Neural cell (in vitro differentiated cells): ENCODE measurements around the gene SLC10A7. TPM values are rescaled to one million over a fixed set of nuclear protein-coding genes. Genes with fewer than 3 reads are reported as not detected.

Experiments used
- H2AFZ ChIP-seq: fragments of 200-600, 300-800 bp; sonication (generic), shearing (Covaris generic); 2 replicates; pipeline ENCODE4 v1.6.0; 2014; ENCODE audit warnings: low read depth, mild to moderate bottlenecking, antibody characterized with exemption, low read length, moderate library complexity
- H3F3A ChIP-seq: fragments of 200-600 bp; shearing (Covaris generic); 2 replicates; pipeline ENCODE4 v1.6.1; 2016; ENCODE audit warnings: mild to moderate bottlenecking, moderate library complexity, mixed read lengths, antibody characterized with exemption, low read length; ENCODE audit not compliant: insufficient read depth, poor library complexity, severe bottlenecking
- H3K27ac ChIP-seq: fragments of 200-600, 300-800 bp; sonication (generic), shearing (Covaris generic); 2 replicates; pipeline ENCODE4 v1.5.1; 2014; ENCODE audit warnings: mild to moderate bottlenecking, low read length, moderate library complexity
- H3K27me3 ChIP-seq: fragments of 300-800, 200-600 bp; sonication (generic), shearing (Covaris generic); 2 replicates; pipeline ENCODE4 v1.6.0; 2014; ENCODE audit warnings: mild to moderate bottlenecking, low read depth, low read length, moderate library complexity; ENCODE audit not compliant: insufficient read depth
- H3K36me3 ChIP-seq: fragments of 300-800, 200-600 bp; sonication (generic), shearing (Covaris generic); 2 replicates; pipeline ENCODE4 v1.5.1; 2014; ENCODE audit warnings: mild to moderate bottlenecking, antibody characterized with exemption, low read length, moderate library complexity; ENCODE audit not compliant: insufficient read depth
- H3K4me2 ChIP-seq: fragments of 300-800, 200-600 bp; sonication (generic), shearing (Covaris generic); 2 replicates; pipeline ENCODE4 v1.6.0; 2014; ENCODE audit warnings: mild to moderate bottlenecking, low read length
- H3K4me3 ChIP-seq: fragments of 300-800, 200-600 bp; sonication (generic), shearing (Covaris generic); 2 replicates; pipeline ENCODE4 v1.5.1; 2014; ENCODE audit warnings: mild to moderate bottlenecking, low read length, moderate library complexity
- H3K79me2 ChIP-seq: fragments of 200-600 bp; shearing (Covaris generic); replicated peaks from 2 replicates; pipeline ENCODE4 v1.6.0; 2014; ENCODE audit warnings: mild to moderate bottlenecking, low read length, moderate library complexity; ENCODE audit not compliant: insufficient read depth
- H3K9ac ChIP-seq: fragments of 300-800, 200-600 bp; sonication (generic), shearing (Covaris generic); 2 replicates; pipeline ENCODE4 v1.6.1; 2016; ENCODE audit warnings: mild to moderate bottlenecking, low read length, mixed read lengths
- H3K9me2 ChIP-seq: fragments of 200-600 bp; shearing (Covaris generic); 2 replicates; pipeline ENCODE4 v1.6.1; 2016; ENCODE audit warnings: mild to moderate bottlenecking, low read length, mixed read lengths; ENCODE audit not compliant: insufficient read depth
- H3K9me3 ChIP-seq: fragments of 200-600, 300-800 bp; sonication (generic), shearing (Covaris generic); 2 replicates; pipeline ENCODE4 v1.6.1; 2016; ENCODE audit warnings: mild to moderate bottlenecking, mixed run types, low read length, moderate library complexity, mixed read lengths
- H4K20me1 ChIP-seq: fragments of 200-600 bp; shearing (Covaris generic); 2 replicates; pipeline ENCODE4 v1.6.1; 2016; ENCODE audit warnings: mild to moderate bottlenecking, mixed run types; ENCODE audit not compliant: insufficient read depth
- EP300 ChIP-seq: fragments of 450-650 bp; conservative IDR thresholded peaks from 2 replicates; pipeline ENCODE4 v1.6.1; 2014; ENCODE audit warnings: antibody characterized with exemption, mild to moderate bottlenecking, moderate library complexity; ENCODE audit not compliant: poor library complexity, severe bottlenecking
- EZH2 ChIP-seq: fragments of 200-600, 300-800 bp; shearing (Covaris generic), sonication (generic); IDR thresholded peaks from 2 replicates; pipeline ENCODE4 v1.6.1; 2014; ENCODE audit warnings: antibody characterized with exemption, low read length, borderline replicate concordance, mild to moderate bottlenecking; ENCODE audit not compliant: insufficient read depth, poor library complexity, severe bottlenecking
- MXI1 ChIP-seq: fragments of 450-650 bp; conservative IDR thresholded peaks from 2 replicates; pipeline ENCODE4 v1.6.1; 2014; ENCODE audit warnings: antibody characterized with exemption, mild to moderate bottlenecking; ENCODE audit not compliant: poor library complexity, severe bottlenecking
- POLR2AphosphoS5 ChIP-seq: IDR thresholded peaks from 2 replicates; pipeline ENCODE4 v1.6.1; 2012
- RAD21 ChIP-seq: fragments of 450-650 bp; conservative IDR thresholded peaks from 2 replicates; pipeline ENCODE4 v1.6.1; 2014; ENCODE audit warnings: antibody characterized with exemption, mild to moderate bottlenecking, moderate library complexity
- SMC3 ChIP-seq: fragments of 450-650 bp; conservative IDR thresholded peaks from 2 replicates; pipeline ENCODE4 v1.6.1; 2014; ENCODE audit warnings: antibody characterized with exemption, mild to moderate bottlenecking, moderate library complexity; ENCODE audit not compliant: poor library complexity
- TAF1 ChIP-seq: IDR thresholded peaks from 2 replicates; pipeline ENCODE4 v1.6.1; 2012; ENCODE audit warnings: low read depth
- polyA plus RNA-seq: library from polyadenylated mRNA; depleted of rRNA; stranded (reverse); fragments of >200 nt; gene quantifications from 2 replicates; pipeline ENCODE4 v1.2.3, GENCODE V29; 2014
- TF ChIP-seq, protein P1 (sequence below): IDR thresholded peaks from 2 replicates; pipeline ENCODE4 v1.6.1; 2012; ENCODE audit warnings: borderline replicate concordance
- TF ChIP-seq, protein P2 (sequence below): fragments of 450-650 bp; IDR thresholded peaks from 2 replicates; pipeline ENCODE4 v1.5.1; 2014; ENCODE audit warnings: antibody characterized with exemption, mild to moderate bottlenecking, moderate library complexity; ENCODE audit not compliant: poor library complexity, severe bottlenecking

SLC10A7 gene
- polyA plus RNA-seq, 1 donor from 2014 or later: 5.5 TPM

DNA sequence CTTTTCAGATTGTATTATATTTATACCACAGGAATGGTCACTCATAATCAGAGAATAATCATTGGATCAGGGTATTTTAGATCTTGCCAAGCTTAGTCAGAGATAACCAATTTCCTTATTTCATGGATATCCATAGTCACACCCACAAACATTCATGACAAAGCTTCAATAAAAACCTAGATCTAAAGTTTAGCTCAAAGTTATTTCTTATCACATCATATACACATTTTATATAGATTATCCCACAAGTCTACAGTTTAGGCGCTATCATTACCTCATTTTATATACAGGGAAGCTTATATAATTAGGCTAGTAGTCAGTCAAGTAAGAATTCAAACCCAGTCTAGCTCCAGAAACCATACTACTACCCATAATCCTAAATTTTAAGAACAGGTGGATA, 82.3 kb downstream of the SLC10A7 start:
- Histone ChIP-seq H3K4me3 (no peak overlapping the region), H3F3A (no peaks in the 10 kb centered on the region), H3K4me2 (no peak overlapping the region), H3K27ac (no peak overlapping the region), H3K36me3 (no peaks in the 10 kb centered on the region), H3K9me3 (no peaks in the 10 kb centered on the region), H2AFZ (no peak overlapping the region), H4K20me1 (no peaks in the 10 kb centered on the region), H3K9ac (no peak overlapping the region), H3K79me2 (no peaks in the 10 kb centered on the region), H3K9me2 (no peaks in the 10 kb centered on the region), H3K27me3 (no peaks in the 10 kb centered on the region)
- TF ChIP-seq RAD21 (no peak), MXI1 (no peak)

DNA sequence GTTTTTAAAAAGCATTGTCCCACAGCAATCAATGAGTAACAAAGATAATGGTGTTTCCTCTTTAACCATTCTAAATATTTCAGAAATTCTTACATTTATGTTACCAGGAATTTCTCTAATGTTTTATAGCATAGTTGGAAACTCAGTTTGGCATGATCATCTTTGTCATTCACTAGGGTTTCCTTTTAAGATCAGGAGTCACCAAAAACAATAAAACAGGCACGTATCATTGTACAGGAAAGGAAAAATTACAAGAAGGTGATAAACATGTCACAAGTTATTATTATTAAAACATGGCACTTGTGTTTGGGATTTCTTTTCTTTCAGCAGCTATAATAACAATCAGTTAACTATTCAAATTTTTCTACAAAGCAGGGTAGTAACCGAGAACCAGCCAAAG, 84.0 kb downstream of the SLC10A7 start:
- H3K27ac ChIP-seq: no peak overlapping the region
- no peak overlapping the region for H2AFZ ChIP-seq
- no peak overlapping the region for H3K9ac ChIP-seq
- no peaks in the 10 kb centered on the region for H3K36me3 ChIP-seq
- no peaks in the 10 kb centered on the region for H3K79me2 ChIP-seq
- TF ChIP-seq, protein P1, sequence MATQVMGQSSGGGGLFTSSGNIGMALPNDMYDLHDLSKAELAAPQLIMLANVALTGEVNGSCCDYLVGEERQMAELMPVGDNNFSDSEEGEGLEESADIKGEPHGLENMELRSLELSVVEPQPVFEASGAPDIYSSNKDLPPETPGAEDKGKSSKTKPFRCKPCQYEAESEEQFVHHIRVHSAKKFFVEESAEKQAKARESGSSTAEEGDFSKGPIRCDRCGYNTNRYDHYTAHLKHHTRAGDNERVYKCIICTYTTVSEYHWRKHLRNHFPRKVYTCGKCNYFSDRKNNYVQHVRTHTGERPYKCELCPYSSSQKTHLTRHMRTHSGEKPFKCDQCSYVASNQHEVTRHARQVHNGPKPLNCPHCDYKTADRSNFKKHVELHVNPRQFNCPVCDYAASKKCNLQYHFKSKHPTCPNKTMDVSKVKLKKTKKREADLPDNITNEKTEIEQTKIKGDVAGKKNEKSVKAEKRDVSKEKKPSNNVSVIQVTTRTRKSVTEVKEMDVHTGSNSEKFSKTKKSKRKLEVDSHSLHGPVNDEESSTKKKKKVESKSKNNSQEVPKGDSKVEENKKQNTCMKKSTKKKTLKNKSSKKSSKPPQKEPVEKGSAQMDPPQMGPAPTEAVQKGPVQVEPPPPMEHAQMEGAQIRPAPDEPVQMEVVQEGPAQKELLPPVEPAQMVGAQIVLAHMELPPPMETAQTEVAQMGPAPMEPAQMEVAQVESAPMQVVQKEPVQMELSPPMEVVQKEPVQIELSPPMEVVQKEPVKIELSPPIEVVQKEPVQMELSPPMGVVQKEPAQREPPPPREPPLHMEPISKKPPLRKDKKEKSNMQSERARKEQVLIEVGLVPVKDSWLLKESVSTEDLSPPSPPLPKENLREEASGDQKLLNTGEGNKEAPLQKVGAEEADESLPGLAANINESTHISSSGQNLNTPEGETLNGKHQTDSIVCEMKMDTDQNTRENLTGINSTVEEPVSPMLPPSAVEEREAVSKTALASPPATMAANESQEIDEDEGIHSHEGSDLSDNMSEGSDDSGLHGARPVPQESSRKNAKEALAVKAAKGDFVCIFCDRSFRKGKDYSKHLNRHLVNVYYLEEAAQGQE: no peak
- H3K9me3 ChIP-seq: no peaks in the 10 kb centered on the region
- H3K4me2 ChIP-seq: no peak overlapping the region
- H3K4me3 ChIP-seq: no peak overlapping the region
- no peaks in the 10 kb centered on the region for H3K27me3 ChIP-seq
- no peaks in the 10 kb centered on the region for H3F3A ChIP-seq
- no peaks in the 10 kb centered on the region for H3K9me2 ChIP-seq
- H4K20me1 ChIP-seq: no peaks in the 10 kb centered on the region

DNA sequence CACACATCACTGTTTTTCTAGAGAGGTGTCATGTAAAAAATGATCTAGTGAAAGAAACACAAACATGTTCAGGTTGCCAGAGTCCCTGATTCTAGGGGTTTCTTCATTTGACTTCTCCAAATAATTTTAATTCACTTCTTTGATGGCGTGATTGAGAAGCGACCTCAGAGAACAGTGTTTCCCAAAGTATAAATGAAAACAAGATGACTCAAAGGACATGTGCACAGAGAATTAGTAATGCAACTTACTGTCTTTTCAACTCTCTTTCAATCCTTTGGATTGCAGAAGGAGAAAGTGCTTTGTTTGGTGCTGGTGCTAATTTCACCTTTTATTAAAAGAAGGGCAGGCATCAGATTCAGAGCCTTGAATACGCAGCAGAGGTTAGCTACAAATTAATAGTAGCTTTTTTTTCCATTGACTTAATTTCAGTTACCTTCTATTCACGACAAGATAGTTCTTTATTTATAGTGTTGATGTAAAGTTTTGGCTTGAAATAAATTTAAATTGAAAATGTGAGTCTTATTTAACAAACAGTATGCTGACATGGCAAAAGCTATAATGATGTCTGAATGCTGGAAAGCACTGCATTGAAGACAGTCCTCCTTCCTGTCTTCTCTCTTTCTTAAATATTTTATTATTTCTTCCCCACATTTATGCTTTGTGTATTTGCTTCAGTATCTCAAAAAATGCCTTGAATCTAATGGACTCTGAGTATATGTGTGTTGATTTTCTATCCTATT, 85.1 kb downstream of the SLC10A7 start:
- no peaks in the 10 kb centered on the region for H4K20me1 ChIP-seq
- no peak overlapping the region for H3K27ac ChIP-seq
- TF ChIP-seq MXI1 (no peak), EP300 (no peak), EZH2 (no peak), POLR2AphosphoS5 (no peak), SMC3 (no peak), TAF1 (no peak), RAD21 (no peak)
- TF ChIP-seq, protein P1: no peak
- TF ChIP-seq, protein P2, sequence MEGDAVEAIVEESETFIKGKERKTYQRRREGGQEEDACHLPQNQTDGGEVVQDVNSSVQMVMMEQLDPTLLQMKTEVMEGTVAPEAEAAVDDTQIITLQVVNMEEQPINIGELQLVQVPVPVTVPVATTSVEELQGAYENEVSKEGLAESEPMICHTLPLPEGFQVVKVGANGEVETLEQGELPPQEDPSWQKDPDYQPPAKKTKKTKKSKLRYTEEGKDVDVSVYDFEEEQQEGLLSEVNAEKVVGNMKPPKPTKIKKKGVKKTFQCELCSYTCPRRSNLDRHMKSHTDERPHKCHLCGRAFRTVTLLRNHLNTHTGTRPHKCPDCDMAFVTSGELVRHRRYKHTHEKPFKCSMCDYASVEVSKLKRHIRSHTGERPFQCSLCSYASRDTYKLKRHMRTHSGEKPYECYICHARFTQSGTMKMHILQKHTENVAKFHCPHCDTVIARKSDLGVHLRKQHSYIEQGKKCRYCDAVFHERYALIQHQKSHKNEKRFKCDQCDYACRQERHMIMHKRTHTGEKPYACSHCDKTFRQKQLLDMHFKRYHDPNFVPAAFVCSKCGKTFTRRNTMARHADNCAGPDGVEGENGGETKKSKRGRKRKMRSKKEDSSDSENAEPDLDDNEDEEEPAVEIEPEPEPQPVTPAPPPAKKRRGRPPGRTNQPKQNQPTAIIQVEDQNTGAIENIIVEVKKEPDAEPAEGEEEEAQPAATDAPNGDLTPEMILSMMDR: no peak
- no peaks in the 10 kb centered on the region for H3K9me3 ChIP-seq
- H2AFZ ChIP-seq: no peak overlapping the region
- no peaks in the 10 kb centered on the region for H3K79me2 ChIP-seq
- no peaks in the 10 kb centered on the region for H3K9me2 ChIP-seq
- H3K4me3 ChIP-seq: no peak overlapping the region
- no peaks in the 10 kb centered on the region for H3F3A ChIP-seq
- no peaks in the 10 kb centered on the region for H3K36me3 ChIP-seq
- H3K9ac ChIP-seq: no peak overlapping the region
- H3K27me3 ChIP-seq: no peaks in the 10 kb centered on the region
- H3K4me2 ChIP-seq: no peak overlapping the region
